B cell (primary cell): ENCODE data around the gene DNTTIP2. TPM values are rescaled to one million over a fixed set of nuclear protein-coding genes. Genes with fewer than 3 reads are reported as not detected.

ENCODE experiments used
- ATAC-seq: fragments of 200-7000 bp; cut with Tn5 transposase; one replicate; pipeline ENCODE4 v1.10.0; 2021; ENCODE audit warnings: low read depth, mild to moderate bottlenecking, moderate number of reproducible peaks, moderate library complexity
- CTCF ChIA-PET: fragments of 350-600 bp; sonication (Branson Sonifier 250); formaldehyde crosslinking; loops from one replicate; lab custom pipeline; 2021; ENCODE audit warnings: antibody characterized with exemption, inconsistent platforms; lab: Charles Lee
- POLR2A ChIA-PET: fragments of 350-600 bp; sonication (Branson Sonifier 250); formaldehyde crosslinking; loops from one replicate; lab custom pipeline; 2021; ENCODE audit warnings: antibody characterized with exemption; lab: Charles Lee
- DNase-seq: peaks from one replicate; pipeline ENCODE4 v3.0.0; 2013
- H2AFZ ChIP-seq: 2 replicates; pipeline ENCODE4 v1.6.1; 2012; ENCODE audit warnings: mild to moderate bottlenecking, low read depth, low read length; ENCODE audit not compliant: insufficient read depth, poor library complexity, severe bottlenecking
- H3K27ac ChIP-seq, 2 donors: 1 replicate in 1 of 2; 2 replicates in 1 of 2; pipeline ENCODE4 v1.5.1; 2012 to 2013; ENCODE audit warnings: low read length in 2 of 2, mild to moderate bottlenecking in 2 of 2, moderate library complexity in 1 of 2
- H3K27me3 ChIP-seq, 4 experiments: fragments of 200-600 bp in 1 of 4; sonication (generic) in 1 of 4; replicated peaks in 1 of 4; 1 replicate in 2 of 4; 2 replicates in 2 of 4; pipeline versions ENCODE4 v1.6.1 to v1.7.0; 2013 to 2016; ENCODE audit warnings: low read length in 3 of 4, mild to moderate bottlenecking in 2 of 4, mixed read lengths in 1 of 4, moderate library complexity in 1 of 4; ENCODE audit not compliant: insufficient read depth in 4 of 4, control insufficient read depth in 3 of 4; ENCODE audit errors: control extremely low read depth in 1 of 4
- H3K36me3 ChIP-seq, 2 experiments: replicated peaks in 1 of 2; 1 replicate in 1 of 2; 2 replicates in 1 of 2; pipeline versions ENCODE4 v1.6.1 to v1.7.1; 2013; ENCODE audit warnings: low read length in 1 of 2; ENCODE audit not compliant: insufficient read depth in 2 of 2, control insufficient read depth in 1 of 2; ENCODE audit errors: control extremely low read depth in 1 of 2, extremely low read depth in 1 of 2
- H3K4me1 ChIP-seq, 2 donors: fragments of 200-600 bp in 1 of 2; sonication (generic) in 1 of 2; 1 replicate in 1 of 2; 2 replicates in 1 of 2; pipeline versions ENCODE4 v1.5.1 to v1.6.1; 2013 to 2017; ENCODE audit warnings: low read length in 2 of 2; ENCODE audit not compliant: control insufficient read depth in 2 of 2, insufficient read depth in 2 of 2
- H3K4me2 ChIP-seq: replicated peaks from 2 replicates; pipeline ENCODE3; 2012; ENCODE audit warnings: mild to moderate bottlenecking, low read depth, low read length; ENCODE audit not compliant: poor library complexity, severe bottlenecking
- H3K4me3 ChIP-seq, 5 experiments: fragments of 200-600 bp in 1 of 5; sonication (generic) in 1 of 5; 1 replicate in 3 of 5; 2 replicates in 2 of 5; pipeline versions ENCODE4 v1.5.1 to v1.7.0; 2011 to 2016; ENCODE audit warnings: low read length in 4 of 5, mild to moderate bottlenecking in 4 of 5, low read depth in 2 of 5, control low read depth in 1 of 5, moderate library complexity in 1 of 5; ENCODE audit not compliant: insufficient read depth in 1 of 5; ENCODE audit errors: control extremely low read depth in 1 of 5, extremely low read depth in 1 of 5
- H3K79me2 ChIP-seq: fragments of 200-600 bp; sonication (generic); one replicate; pipeline ENCODE4 v1.6.0; 2016; ENCODE audit warnings: low read length; ENCODE audit not compliant: control insufficient read depth, insufficient read depth
- H3K9ac ChIP-seq: fragments of 200-600 bp; sonication (generic); 2 replicates; pipeline ENCODE4 v1.6.1; 2017; ENCODE audit warnings: mild to moderate bottlenecking, low read length, moderate library complexity
- H3K9me3 ChIP-seq, 3 donors: one replicate each; pipeline versions ENCODE4 v1.6.1 to v1.7.1; 2013; ENCODE audit warnings: low read length in 2 of 3; ENCODE audit not compliant: control insufficient read depth in 2 of 3, insufficient read depth in 1 of 3; ENCODE audit errors: control extremely low read depth in 1 of 3
- H4K20me1 ChIP-seq: 2 replicates; pipeline ENCODE4 v1.6.0; 2012; ENCODE audit warnings: mild to moderate bottlenecking, low read length; ENCODE audit not compliant: insufficient read depth, control insufficient read depth, poor library complexity, severe bottlenecking
- H3K27ac Mint-ChIP-seq: one replicate; pipeline ENCODE4 v1.8.0; 2021; ENCODE audit warnings: mixed read lengths
- H3K27me3 Mint-ChIP-seq: one replicate; pipeline ENCODE4 v1.8.0; 2021; ENCODE audit warnings: mixed read lengths
- H3K4me1 Mint-ChIP-seq: one replicate; pipeline ENCODE4 v1.8.0; 2021; ENCODE audit warnings: mixed read lengths
- H3K4me3 Mint-ChIP-seq: one replicate; pipeline ENCODE4 v1.8.0; 2021; ENCODE audit warnings: mixed read lengths
- H3K9me3 Mint-ChIP-seq: one replicate; pipeline ENCODE4 v1.8.0; 2022; ENCODE audit warnings: mixed read lengths; ENCODE audit not compliant: insufficient read depth
- EZH2 ChIP-seq: IDR thresholded peaks from 2 replicates; pipeline ENCODE4 v1.6.1; 2012; ENCODE audit warnings: borderline replicate concordance, low read depth, mild to moderate bottlenecking, moderate library complexity, low read length; ENCODE audit not compliant: insufficient read depth, poor library complexity, severe bottlenecking
- WGBS: methylation state at CpG from one replicate; pipeline ENCODE4 v1.1.5; 2013; ENCODE audit warnings: missing lambda C conversion rate; ENCODE audit not compliant: insufficient coverage; 5-methylcytosine and 5-hydroxymethylcytosine counted together
- intact Hi-C: fragments of 100-400 bp; cut with micrococcal nuclease; formaldehyde crosslinking; loops from one replicate; pipeline ENCODE4 v1.10.0; 2022
- polyA plus RNA-seq: library from polyadenylated mRNA; depleted of rRNA; stranded (reverse); fragments of >200 nt; gene quantifications from 2 replicates; pipeline ENCODE4 v1.2.3, GENCODE V29; 2012
- total RNA-seq, 2 donors: library from RNA; stranded (reverse); fragments of 120-200 nt in 1 of 2; gene quantifications; 1 replicate in 1 of 2; 2 replicates in 1 of 2; pipeline versions ENCODE4 v1.2.3 to v1.2.4, GENCODE V29; 2013 to 2022
- TF ChIP-seq, protein P1 (sequence below): fragments of 200-600 bp; IDR thresholded peaks from one replicate; pipeline ENCODE4 v1.8.0; 2022; ENCODE audit warnings: antibody characterized with exemption, mild to moderate bottlenecking

The DNTTIP2 gene
- total and polyA plus RNA-seq, 2 donors (not counting 1 experiment from before 2014, with no cell fraction given), result 13.6 to 62.1 TPM

DNA sequence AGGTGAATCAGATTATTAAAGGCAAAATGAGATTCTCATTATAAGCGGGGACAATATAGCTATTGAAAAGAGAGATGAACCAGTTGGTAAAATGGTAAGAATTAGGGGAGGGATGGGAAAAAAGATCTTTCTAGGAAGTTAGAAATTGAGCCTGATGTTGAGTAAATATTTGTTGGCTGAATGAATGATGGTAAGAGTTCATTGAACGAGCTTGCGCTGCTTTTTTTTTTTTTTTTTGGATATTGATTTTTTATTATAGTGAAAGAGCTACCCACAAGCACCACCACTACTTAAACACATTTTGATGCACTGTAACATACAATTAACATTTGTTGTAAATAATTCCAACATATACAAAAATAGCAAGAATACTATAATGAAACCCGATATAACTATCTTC is 31.3 kb upstream of the DNTTIP2 start:
- peaks cover 6% of the 10 kb centered on the region for H3K27me3 Mint-ChIP-seq
- peaks cover 11 to 15% of the 10 kb centered on the region in 2 donors for H3K4me1 ChIP-seq
- 100% methylated on average over 1 of the region's 4 CpGs for WGBS
- peak overlapping the region; percentile 94 for H3K9ac ChIP-seq
- H3K79me2 ChIP-seq, result peaks cover 23% of the 10 kb centered on the region
- H3K27me3 ChIP-seq, result no peaks in the 10 kb centered on the region
- peak overlapping the region; percentile 83 for H3K4me3 Mint-ChIP-seq
- peak overlapping the region in 1 of 5 experiments; percentile 98 for H3K4me3 ChIP-seq
- H3K27ac Mint-ChIP-seq, result peak overlapping the region; percentile 78
- POLR2A ChIA-PET, result interaction anchor here (0.5 to 1.8 kb wide), 3 partner anchors 31 to 1784 kb away, joined by 3 to 7 read pairs (median 6); partner anchors contain the start of gene DNTTIP2
- no peaks in the 10 kb centered on the region for H3K9me3 Mint-ChIP-seq
- peak overlapping the region in 1 of 2 donors; percentile 81 for H3K27ac ChIP-seq
- peak overlapping the region; percentile 77 for H3K4me2 ChIP-seq
- DNase-seq (no peak), ATAC-seq (no peak)
- peak overlapping the region; percentile 97 for H2AFZ ChIP-seq
- intact Hi-C loops, result no loop called here
- no peak for TF ChIP-seq EZH2
- TF ChIP-seq, protein P1, sequence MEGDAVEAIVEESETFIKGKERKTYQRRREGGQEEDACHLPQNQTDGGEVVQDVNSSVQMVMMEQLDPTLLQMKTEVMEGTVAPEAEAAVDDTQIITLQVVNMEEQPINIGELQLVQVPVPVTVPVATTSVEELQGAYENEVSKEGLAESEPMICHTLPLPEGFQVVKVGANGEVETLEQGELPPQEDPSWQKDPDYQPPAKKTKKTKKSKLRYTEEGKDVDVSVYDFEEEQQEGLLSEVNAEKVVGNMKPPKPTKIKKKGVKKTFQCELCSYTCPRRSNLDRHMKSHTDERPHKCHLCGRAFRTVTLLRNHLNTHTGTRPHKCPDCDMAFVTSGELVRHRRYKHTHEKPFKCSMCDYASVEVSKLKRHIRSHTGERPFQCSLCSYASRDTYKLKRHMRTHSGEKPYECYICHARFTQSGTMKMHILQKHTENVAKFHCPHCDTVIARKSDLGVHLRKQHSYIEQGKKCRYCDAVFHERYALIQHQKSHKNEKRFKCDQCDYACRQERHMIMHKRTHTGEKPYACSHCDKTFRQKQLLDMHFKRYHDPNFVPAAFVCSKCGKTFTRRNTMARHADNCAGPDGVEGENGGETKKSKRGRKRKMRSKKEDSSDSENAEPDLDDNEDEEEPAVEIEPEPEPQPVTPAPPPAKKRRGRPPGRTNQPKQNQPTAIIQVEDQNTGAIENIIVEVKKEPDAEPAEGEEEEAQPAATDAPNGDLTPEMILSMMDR, result no peak
- H3K9me3 ChIP-seq, result no peaks in the 10 kb centered on the region
- no peaks in the 10 kb centered on the region for H3K36me3 ChIP-seq
- H3K4me1 Mint-ChIP-seq, result peaks cover 23% of the 10 kb centered on the region
- CTCF ChIA-PET, result interaction anchor here (0.7 to 1.9 kb wide), 13 partner anchors 13 to 606 kb away, joined by 3 to 16 read pairs (median 4); partner anchors contain the start of gene DNTTIP2
- H4K20me1 ChIP-seq, result no peaks in the 10 kb centered on the region
